Endothelial cell of umbilical vein (primary cell): ENCODE measurements around the gene PNMA6F. TPM values are rescaled to one million over a fixed set of nuclear protein-coding genes. Genes with fewer than 3 reads are reported as not detected.
"Not testable (repeated sequence)": the region's sequence is repeated elsewhere in the genome, so short reads cannot be mapped to it uniquely, and the experiment has no call there.

ENCODE experiments used
- BruUV-seq: library from RNA; stranded (reverse); fragments of 400-500 nt; replicated peaks from 2 replicates; lab custom pipeline; 2021; lab: Mats Ljungman, UMichigan
- CTCF ChIA-PET: fragments of 300-600, 350-600 bp; sonication (Branson Sonifier 250); formaldehyde crosslinking; loops from one replicate; lab custom pipeline; 2021; ENCODE audit warnings: antibody characterized with exemption, inconsistent platforms; lab: Charles Lee
- POLR2A ChIA-PET: fragments of 300-600, 350-600 bp; sonication (Branson Sonifier 250); formaldehyde crosslinking; loops from one replicate; lab custom pipeline; 2021; ENCODE audit warnings: antibody characterized with exemption, inconsistent platforms; lab: Charles Lee
- DNase-seq: peaks from one replicate; pipeline ENCODE4 v3.0.0-alpha.2; 2011; ENCODE audit warnings: low read depth, low spot score
- FAIRE-seq: peaks from 2 replicates; lab custom pipeline; 2011; peaks lifted over from hg19 to GRCh38; lab: Jason Lieb, UNC
- H2AFZ ChIP-seq: 2 replicates; pipeline ENCODE4 v1.6.0; 2012; ENCODE audit warnings: low read depth, low read length, control low read depth, inconsistent platforms
- H3K27ac ChIP-seq: 2 replicates; pipeline ENCODE4 v1.5.1; 2011; ENCODE audit warnings: low read depth, mild to moderate bottlenecking, control low read depth, low read length, moderate library complexity; ENCODE audit not compliant: insufficient read depth
- H3K27me3 ChIP-seq, 2 experiments: 2 replicates each; pipeline versions ENCODE4 v1.6.0 to v1.6.1; 2011; ENCODE audit warnings: low read length in 2 of 2, mixed read lengths in 1 of 2; ENCODE audit not compliant: control insufficient read depth in 2 of 2, insufficient read depth in 2 of 2
- H3K36me3 ChIP-seq, 2 experiments: 2 replicates in 1 of 2; 3 replicates in 1 of 2; pipeline ENCODE4 v1.5.1; 2011; ENCODE audit warnings: low read length in 2 of 2, mild to moderate bottlenecking in 1 of 2, moderate library complexity in 1 of 2; ENCODE audit not compliant: control insufficient read depth in 2 of 2, insufficient read depth in 2 of 2; ENCODE audit errors: extremely low read depth in 1 of 2
- H3K4me1 ChIP-seq: 3 replicates; pipeline ENCODE4 v1.5.1; 2011; ENCODE audit warnings: mild to moderate bottlenecking, low read length; ENCODE audit not compliant: control insufficient read depth, insufficient read depth; ENCODE audit errors: extremely low read depth
- H3K4me2 ChIP-seq: 2 replicates; pipeline ENCODE4 v1.6.1; 2011; ENCODE audit warnings: low read length, control low read depth, mixed read lengths; ENCODE audit not compliant: insufficient read depth
- H3K4me3 ChIP-seq, 3 experiments: fragments of 200-600 bp in 1 of 3; sonication (generic), shearing (Covaris generic) in 1 of 3; replicated peaks in 1 of 3; 2 replicates each; pipeline ENCODE4 v1.5.1; 2011 to 2016; ENCODE audit warnings: control low read depth in 3 of 3, low read length in 3 of 3, mild to moderate bottlenecking in 2 of 3, inconsistent platforms in 1 of 3, low read depth in 1 of 3, moderate library complexity in 1 of 3; ENCODE audit not compliant: insufficient read depth in 1 of 3
- H3K79me2 ChIP-seq: 2 replicates; pipeline ENCODE4 v1.6.0; 2012; ENCODE audit warnings: low read length, inconsistent platforms; ENCODE audit not compliant: control insufficient read depth, insufficient read depth
- H3K9ac ChIP-seq: replicated peaks from 2 replicates; pipeline ENCODE3; 2011; ENCODE audit warnings: low read length, control low read depth; ENCODE audit not compliant: insufficient read depth; ENCODE audit errors: extremely low read depth
- H3K9me1 ChIP-seq: replicated peaks from 3 replicates; pipeline ENCODE4 v1.6.0; 2011; ENCODE audit warnings: mild to moderate bottlenecking, low read length; ENCODE audit not compliant: control insufficient read depth, insufficient read depth; ENCODE audit errors: extremely low read depth
- H3K9me3 ChIP-seq: replicated peaks from 2 replicates; pipeline ENCODE4 v1.5.1; 2012; ENCODE audit warnings: low read length, inconsistent platforms; ENCODE audit not compliant: control insufficient read depth, insufficient read depth
- H4K20me1 ChIP-seq: replicated peaks from 2 replicates; pipeline ENCODE3; 2011; ENCODE audit warnings: mild to moderate bottlenecking, low read length; ENCODE audit not compliant: control insufficient read depth, insufficient read depth; ENCODE audit errors: extremely low read depth
- dilution Hi-C: fragments of 300-500 bp; cut with MboI; formaldehyde crosslinking; loops from one replicate; pipeline ENCODE4 v1.15.0; 2019; ENCODE audit warnings: low sequenced_read_pairs; ENCODE audit not compliant: extremely low pct_ligation_motif_present
- intact Hi-C: fragments of 100-400 bp; cut with micrococcal nuclease; formaldehyde crosslinking; loops from one replicate; pipeline ENCODE4 v1.10.0; 2022
- polyA plus RNA-seq, 4 experiments: library from polyadenylated mRNA; depleted of rRNA in 3 of 4; stranded (reverse) in 3 of 4; unstranded in 1 of 4; fragments of >200 nt; gene quantifications; 2 replicates each; pipeline versions ENCODE4 v1.2.1 to v1.2.3, GENCODE V29; 2011 to 2012; ENCODE audit warnings: missing spikeins in 1 of 4
- total RNA-seq: library from RNA; stranded (reverse); gene quantifications from 2 replicates; pipeline ENCODE4 v1.2.3, GENCODE V29; 2021

PNMA6F gene
- total and polyA plus RNA-seq, 2 donors (not counting 3 experiments of a cell fraction or from before 2014, with no cell fraction given) = not detected

DNA sequence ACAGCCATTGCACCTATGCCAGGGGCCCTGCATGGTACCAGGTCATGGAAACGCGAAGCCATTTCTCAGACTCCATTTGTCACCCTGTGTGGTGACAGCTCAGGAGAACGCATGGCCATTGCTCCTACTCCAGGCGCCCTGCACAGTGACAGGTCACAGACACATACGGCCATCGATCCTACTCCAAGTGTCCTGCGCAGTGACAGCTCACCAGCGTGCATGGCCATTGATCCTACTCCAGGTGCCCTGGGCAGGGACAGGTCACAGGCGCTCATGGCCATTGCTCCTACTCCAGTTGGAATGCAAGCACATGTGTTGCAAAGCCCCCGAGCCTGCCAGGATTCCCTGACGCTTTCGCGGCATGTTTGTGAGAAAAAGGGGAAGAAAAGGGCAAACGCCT lies 45.5 kb downstream of the PNMA6F start:
- H3K4me3 ChIP-seq, H3K27me3 ChIP-seq, intact Hi-C loops, H3K9me1 ChIP-seq, H3K9me3 ChIP-seq, H3K36me3 ChIP-seq, H3K4me1 ChIP-seq, dilution Hi-C loops, H3K9ac ChIP-seq, H2AFZ ChIP-seq, H3K27ac ChIP-seq, DNase-seq, FAIRE-seq, H4K20me1 ChIP-seq, H3K79me2 ChIP-seq, BruUV-seq, H3K4me2 ChIP-seq, CTCF ChIA-PET, POLR2A ChIA-PET: not testable (repeated sequence)

DNA sequence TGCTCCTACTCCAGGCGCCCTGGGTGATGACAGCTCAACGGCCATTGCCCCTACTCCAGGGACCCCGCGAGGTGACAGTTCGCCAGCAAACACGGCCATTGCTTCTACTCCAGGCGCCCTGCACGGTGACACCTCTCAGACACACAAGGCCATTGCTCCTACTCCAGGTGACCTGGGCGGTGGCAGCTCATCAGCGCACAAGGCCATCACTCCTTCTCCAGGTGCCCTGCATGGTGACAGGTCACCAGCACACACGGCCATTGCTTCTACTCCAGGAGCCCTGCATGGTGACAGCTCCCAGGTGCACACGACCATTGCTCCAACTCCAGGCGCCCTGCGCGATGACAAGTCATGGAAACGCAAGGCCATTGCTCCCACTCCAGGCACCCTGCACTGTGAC lies 46.1 kb downstream of the PNMA6F start:
- FAIRE-seq, H2AFZ ChIP-seq, H3K4me1 ChIP-seq, H3K4me2 ChIP-seq, DNase-seq, H3K36me3 ChIP-seq, H3K9me1 ChIP-seq, H3K4me3 ChIP-seq, CTCF ChIA-PET, H3K9me3 ChIP-seq, H3K9ac ChIP-seq, H3K27ac ChIP-seq, intact Hi-C loops, BruUV-seq, dilution Hi-C loops, H4K20me1 ChIP-seq, H3K27me3 ChIP-seq, POLR2A ChIA-PET, H3K79me2 ChIP-seq: not testable (repeated sequence)

DNA sequence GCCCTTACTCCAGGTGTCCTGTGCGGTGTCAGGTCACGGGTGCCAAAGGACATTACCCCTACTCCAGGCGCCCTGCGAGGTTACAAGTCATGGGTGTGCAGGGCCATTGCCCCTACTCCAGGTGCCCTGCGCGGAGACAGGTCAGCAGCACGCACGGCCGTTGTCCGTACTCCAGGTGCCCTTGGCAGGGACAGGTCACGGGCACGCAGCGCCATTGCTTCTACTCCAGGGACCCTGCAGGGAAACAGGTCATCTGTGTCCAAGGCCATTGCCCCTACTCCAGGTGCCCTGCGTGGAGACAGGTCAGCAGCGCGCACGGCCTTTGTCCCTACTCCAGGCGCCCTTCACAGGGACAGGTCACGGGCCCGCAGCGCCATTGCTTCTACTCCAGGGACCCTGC lies 49.0 kb downstream of the PNMA6F start:
- BruUV-seq, H2AFZ ChIP-seq, H3K4me2 ChIP-seq, dilution Hi-C loops, H3K4me3 ChIP-seq, POLR2A ChIA-PET, H4K20me1 ChIP-seq, FAIRE-seq, H3K36me3 ChIP-seq, H3K9me3 ChIP-seq, H3K9me1 ChIP-seq, CTCF ChIA-PET, H3K4me1 ChIP-seq, H3K27me3 ChIP-seq, H3K79me2 ChIP-seq, H3K9ac ChIP-seq, H3K27ac ChIP-seq, intact Hi-C loops, DNase-seq: not testable (repeated sequence)

DNA sequence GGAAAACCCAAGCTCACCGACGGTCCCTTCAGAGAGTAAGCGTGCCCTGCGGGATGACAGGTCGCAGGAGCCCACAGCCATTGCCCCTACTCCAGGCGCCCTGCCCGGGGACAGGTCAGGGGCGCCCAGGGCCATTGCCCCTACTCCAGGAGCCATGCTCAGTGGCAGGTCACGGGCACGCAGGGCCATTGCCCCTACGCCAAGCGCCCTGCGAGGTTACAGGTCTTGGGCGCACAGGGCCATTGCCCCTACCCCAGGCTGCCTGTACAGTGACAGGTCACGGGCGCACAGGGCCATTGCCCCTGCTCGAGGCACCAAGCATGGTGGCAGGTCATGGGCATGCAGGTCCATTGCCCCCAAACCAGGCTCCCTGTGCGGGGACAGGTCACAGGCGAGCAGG lies 49.5 kb downstream of the PNMA6F start:
- H3K36me3 ChIP-seq, H3K27me3 ChIP-seq, H3K4me2 ChIP-seq, H3K4me3 ChIP-seq, H3K79me2 ChIP-seq, H3K27ac ChIP-seq, DNase-seq, BruUV-seq, intact Hi-C loops, H3K4me1 ChIP-seq, POLR2A ChIA-PET, H3K9me1 ChIP-seq, CTCF ChIA-PET, H3K9ac ChIP-seq, dilution Hi-C loops, H2AFZ ChIP-seq, H4K20me1 ChIP-seq, H3K9me3 ChIP-seq, FAIRE-seq: not testable (repeated sequence)
